ENCODE data around the gene PNPLA3.

GRCh38 chr22:43876866-43877509 lies 46.6 kb upstream of the PNPLA3 start:
- no peak for TF ChIP-seq CTCF (IDR thresholded peaks at IDR 0.05)
- no peak for TF ChIP-seq POLR2A (IDR thresholded peaks at IDR 0.05)

All from transverse colon (tissue), 3 donors.